Lung (tissue), 16 donors: ENCODE data around the gene CEBPA. TPM values are rescaled to one million over a fixed set of nuclear protein-coding genes. Genes with fewer than 3 reads are reported as not detected.

Experiments used
- ATAC-seq: fragments of 200-7000 bp; cut with Tn5 transposase; one replicate; pipeline ENCODE4 v1.9.1; 2020; ENCODE audit warnings: moderate number of reproducible peaks; ENCODE audit not compliant: insufficient read depth, low FRiP score
- DNase-seq, 3 donors: peaks; one replicate each; pipeline ENCODE4 v3.0.0-alpha.2; 2013 to 2017
- H3K27ac ChIP-seq, 2 donors: one replicate each; pipeline ENCODE4 v1.5.1; 2013; ENCODE audit warnings: mild to moderate bottlenecking in 2 of 2, moderate library complexity in 2 of 2, control low read depth in 1 of 2, inconsistent platforms in 1 of 2, low read depth in 1 of 2, low read length in 1 of 2
- H3K27me3 ChIP-seq, 3 donors: one replicate each; pipeline ENCODE4 v1.5.1; 2013; ENCODE audit warnings: low read length in 2 of 3; ENCODE audit not compliant: control insufficient read depth in 3 of 3, insufficient read depth in 3 of 3
- H3K36me3 ChIP-seq, 4 donors: one replicate each; pipeline ENCODE4 v1.5.1; 2013; ENCODE audit warnings: low read length in 4 of 4, mild to moderate bottlenecking in 1 of 4, moderate library complexity in 1 of 4; ENCODE audit not compliant: control insufficient read depth in 4 of 4, insufficient read depth in 4 of 4
- H3K4me1 ChIP-seq, 5 donors: one replicate each; pipeline ENCODE4 v1.5.1; 2013; ENCODE audit warnings: low read length in 5 of 5, mild to moderate bottlenecking in 2 of 5, moderate library complexity in 1 of 5; ENCODE audit not compliant: control insufficient read depth in 5 of 5, insufficient read depth in 5 of 5
- H3K4me3 ChIP-seq: one replicate; pipeline ENCODE4 v1.5.1; 2013; ENCODE audit warnings: mild to moderate bottlenecking, control low read depth, moderate library complexity
- H3K9ac ChIP-seq, 2 donors: one replicate each; pipeline ENCODE4 v1.5.1; 2013; ENCODE audit warnings: low read length in 2 of 2, control low read depth in 1 of 2; ENCODE audit not compliant: insufficient read depth in 1 of 2
- H3K9me3 ChIP-seq, 4 donors: one replicate each; pipeline ENCODE4 v1.5.1; 2013; ENCODE audit warnings: low read length in 3 of 4, mild to moderate bottlenecking in 1 of 4, moderate library complexity in 1 of 4; ENCODE audit not compliant: control insufficient read depth in 4 of 4, insufficient read depth in 3 of 4
- WGBS, 2 donors: extraction: QIAGEN DNeasy Blood & Tissue Kit; methylation state at CpG; one replicate each; pipeline ENCODE4 v1.1.7; 2013; 5-methylcytosine and 5-hydroxymethylcytosine counted together
- long read RNA-seq, 5 donors: transcript quantifications; one replicate each; lab custom pipeline, GENCODE V29; 2026
- polyA plus RNA-seq, 2 donors: library from polyadenylated mRNA; stranded (reverse); fragments of 200-250 nt; gene quantifications; one replicate each; pipeline ENCODE4 v1.2.1, GENCODE V29; 2013
- total RNA-seq, 2 donors: library from RNA; depleted of rRNA in 1 of 2; stranded (reverse); fragments of >200 nt in 1 of 2; gene quantifications; one replicate each; pipeline ENCODE4 v1.2.1, GENCODE V29; 2014 to 2021
- TF ChIP-seq, protein P1 (sequence below): IDR thresholded peaks from 2 replicates; pipeline ENCODE4 v1.5.1; 2012; ENCODE audit warnings: mild to moderate bottlenecking; ENCODE audit errors: control extremely low read depth, extremely low read depth
- donor health status: control.
- donor health status: control.
- donor health status: Bipolar disorder and iron deficiency.
- donor health status: healthy.
- donor health status: DM: yes; HTN: yes; CAD: no.

Gene CEBPA
- total RNA-seq: 10 to 100 TPM; 51.3 to 71.0 TPM
- polyA plus RNA-seq: 10 to 100 TPM; 20.4 to 93.8 TPM
- long read RNA-seq, donor 1, transcript CEBPA-201 (1 exons, 2,631 nt): major isoform, 56 of 56 reads
- long read RNA-seq, donor 1, partial matches to known transcripts: 0 of 56 reads
- long read RNA-seq, donor 1, other reads (novel, unspliced or antisense): 0 of 56 reads
- long read RNA-seq, donor 2, transcript CEBPA-201 (1 exons, 2,631 nt): major isoform, 37 of 37 reads
- long read RNA-seq, donor 2, partial matches to known transcripts: 0 of 37 reads
- long read RNA-seq, donor 2, other reads (novel, unspliced or antisense): 0 of 37 reads
- long read RNA-seq, donor 3, transcript CEBPA-201 (1 exons, 2,631 nt): major isoform, 34 of 34 reads
- long read RNA-seq, donor 3, partial matches to known transcripts: 0 of 34 reads
- long read RNA-seq, donor 3, other reads (novel, unspliced or antisense): 0 of 34 reads
- long read RNA-seq, donor 4, transcript CEBPA-201 (1 exons, 2,631 nt): major isoform, 19 of 19 reads
- long read RNA-seq, donor 4, partial matches to known transcripts: 0 of 19 reads
- long read RNA-seq, donor 4, other reads (novel, unspliced or antisense): 0 of 19 reads
- long read RNA-seq, donor 5, transcript CEBPA-201 (1 exons, 2,631 nt): major isoform, 48 of 48 reads
- long read RNA-seq, donor 5, partial matches to known transcripts: 0 of 48 reads
- long read RNA-seq, donor 5, other reads (novel, unspliced or antisense): 0 of 48 reads

DNA sequence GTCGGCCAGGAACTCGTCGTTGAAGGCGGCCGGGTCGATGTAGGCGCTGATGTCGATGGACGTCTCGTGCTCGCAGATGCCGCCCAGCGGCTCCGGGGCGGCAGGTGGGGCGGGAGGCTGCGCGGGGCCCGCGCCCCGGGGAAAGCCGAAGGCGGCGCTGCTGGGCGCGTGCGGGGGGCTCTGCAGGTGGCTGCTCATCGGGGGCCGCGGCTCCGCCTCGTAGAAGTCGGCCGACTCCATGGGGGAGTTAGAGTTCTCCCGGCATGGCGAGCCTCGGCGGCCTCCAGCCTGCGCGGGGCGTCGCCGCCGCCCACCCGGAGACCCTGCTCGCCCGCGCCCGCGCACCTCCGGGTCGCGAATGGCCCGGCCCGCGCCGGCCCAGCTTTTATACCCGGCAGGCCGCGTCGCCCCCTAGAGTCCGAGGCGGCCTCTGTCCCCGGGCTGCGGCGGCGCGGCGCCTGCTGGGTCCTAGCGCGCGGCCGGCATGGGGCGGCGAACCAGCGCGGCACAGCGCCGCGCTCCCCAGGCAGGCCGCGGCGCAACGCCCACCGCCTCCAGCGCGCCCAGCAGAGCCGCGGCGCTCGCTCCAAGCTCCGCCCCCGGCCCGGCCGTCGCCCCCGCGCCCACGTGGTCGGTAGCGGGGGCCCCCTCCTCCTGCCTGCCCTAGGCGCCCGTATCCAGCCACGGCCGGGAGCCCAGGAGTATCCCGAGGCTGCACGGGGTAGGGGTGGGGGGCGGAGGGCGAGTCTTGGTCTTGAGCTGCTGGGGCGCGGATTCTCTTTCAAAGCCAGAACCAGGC is at the start of gene CEBPA:
Gene CEBPA, minus strand, starts transcription at position 360 of the 799 bp plus-strand sequence. Its CDS starts 120 bp downstream, at position 240.
- H3K4me3 ChIP-seq: peak within 1 kb of the TSS; percentile 68
- H3K4me1 ChIP-seq: peaks cover 0 to 46% (median 18%) of the 10 kb centered on the region in 5 donors
- H3K36me3 ChIP-seq: no peaks in the 10 kb centered on the region
- H3K9ac ChIP-seq: no peak within 1 kb of the TSS
- peak; percentile 82 to 94 (median 87) for DNase-seq
- 0 to 1% methylated on average over 86 to 111 of the region's 111 CpGs for WGBS, 2 donors
- H3K9me3 ChIP-seq: no peaks in the 10 kb centered on the region
- TF ChIP-seq, protein P1, sequence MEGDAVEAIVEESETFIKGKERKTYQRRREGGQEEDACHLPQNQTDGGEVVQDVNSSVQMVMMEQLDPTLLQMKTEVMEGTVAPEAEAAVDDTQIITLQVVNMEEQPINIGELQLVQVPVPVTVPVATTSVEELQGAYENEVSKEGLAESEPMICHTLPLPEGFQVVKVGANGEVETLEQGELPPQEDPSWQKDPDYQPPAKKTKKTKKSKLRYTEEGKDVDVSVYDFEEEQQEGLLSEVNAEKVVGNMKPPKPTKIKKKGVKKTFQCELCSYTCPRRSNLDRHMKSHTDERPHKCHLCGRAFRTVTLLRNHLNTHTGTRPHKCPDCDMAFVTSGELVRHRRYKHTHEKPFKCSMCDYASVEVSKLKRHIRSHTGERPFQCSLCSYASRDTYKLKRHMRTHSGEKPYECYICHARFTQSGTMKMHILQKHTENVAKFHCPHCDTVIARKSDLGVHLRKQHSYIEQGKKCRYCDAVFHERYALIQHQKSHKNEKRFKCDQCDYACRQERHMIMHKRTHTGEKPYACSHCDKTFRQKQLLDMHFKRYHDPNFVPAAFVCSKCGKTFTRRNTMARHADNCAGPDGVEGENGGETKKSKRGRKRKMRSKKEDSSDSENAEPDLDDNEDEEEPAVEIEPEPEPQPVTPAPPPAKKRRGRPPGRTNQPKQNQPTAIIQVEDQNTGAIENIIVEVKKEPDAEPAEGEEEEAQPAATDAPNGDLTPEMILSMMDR: no peak
- H3K27ac ChIP-seq: peak within 1 kb of the TSS; percentile 34 to 92
- peak; percentile 86 for ATAC-seq
- H3K27me3 ChIP-seq: peaks cover 0 to 13% (median 5%) of the 10 kb centered on the region in 3 donors

DNA sequence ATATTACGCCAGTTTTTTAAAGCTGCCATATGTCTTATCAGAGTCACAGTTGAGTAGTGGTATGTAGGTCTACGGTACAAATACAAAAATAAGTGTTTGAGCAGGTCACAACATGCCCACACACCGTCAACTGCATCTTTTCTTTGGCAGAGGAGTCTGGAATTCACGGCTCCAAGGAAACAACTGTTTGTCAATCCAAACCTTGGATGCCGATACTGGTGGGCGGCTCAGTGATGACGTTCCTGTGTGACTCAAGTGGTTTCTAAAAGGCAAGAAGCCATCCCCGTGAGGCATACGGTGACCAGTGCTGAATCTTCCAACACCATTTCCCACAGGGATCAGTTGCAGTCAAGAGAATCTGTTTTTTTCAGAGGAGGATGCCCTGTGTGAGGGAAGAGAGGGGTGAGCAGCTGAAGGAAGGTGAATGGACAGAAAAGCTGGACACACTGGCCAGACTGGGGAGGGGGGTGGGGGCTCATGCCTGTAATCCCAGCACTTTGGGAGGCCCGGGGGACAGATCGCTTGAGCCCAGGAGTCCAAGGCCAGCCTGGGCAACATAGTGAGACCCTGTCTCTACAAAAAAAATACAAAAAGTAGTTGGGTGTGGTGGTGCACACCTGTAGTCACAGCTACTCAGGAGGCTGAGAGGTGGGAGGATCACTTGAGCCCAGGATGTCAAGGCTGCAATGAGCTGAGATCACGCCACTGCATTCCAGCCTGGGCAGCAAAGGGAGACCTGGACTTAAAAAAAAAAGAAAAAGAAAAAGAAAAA is 48.4 kb upstream of the CEBPA start:
- Histone ChIP-seq H3K9ac (no peak overlapping the region), H3K36me3 (no peaks in the 10 kb centered on the region), H3K27me3 (peaks cover 0 to 3% (median 0%) of the 10 kb centered on the region in 3 donors), H3K4me1 (no peaks in the 10 kb centered on the region), H3K27ac (no peak overlapping the region), H3K4me3 (no peak overlapping the region), H3K9me3 (peaks cover 0 to 4% (median 2%) of the 10 kb centered on the region in 4 donors)
- TF ChIP-seq, protein P1: no peak
- ATAC-seq: no peak
- 79 to 88% methylated on average over 12 of the region's 12 CpGs for WGBS, 2 donors
- DNase-seq: no peak
